PC-9 (cell line): Measurements from ENCODE around the gene RAD17.

Experiments
- EZH2 ChIP-seq: fragments of 200-600 bp; sonication (generic); IDR thresholded peaks from 2 replicates; pipeline ENCODE4 v1.8.0; 2017; ENCODE audit warnings: antibody characterized with exemption, low read depth
- TF ChIP-seq, protein P1 (sequence below): fragments of 200-600 bp; sonication (generic); conservative IDR thresholded peaks from 2 replicates; pipeline ENCODE4 v1.6.1; 2017; ENCODE audit warnings: mixed run types, antibody characterized with exemption, mild to moderate bottlenecking, moderate library complexity

DNA sequence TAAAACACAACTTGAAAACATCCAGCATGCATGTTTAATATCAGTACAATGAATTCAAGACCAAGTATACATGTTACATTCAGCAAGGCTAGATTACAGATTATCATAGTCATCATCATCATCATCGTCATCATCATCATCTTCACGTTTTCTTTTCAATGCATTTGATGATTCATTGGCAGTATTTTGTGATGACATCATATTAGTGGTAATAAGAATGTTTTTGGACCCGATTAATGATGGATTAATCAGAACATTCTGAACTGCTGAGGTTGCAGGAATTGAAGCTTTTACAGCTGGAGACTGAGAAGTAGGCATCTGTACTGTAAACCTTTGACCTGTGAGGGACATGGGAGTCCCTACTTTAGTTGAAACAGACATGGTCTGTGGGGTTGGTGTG is 4.8 kb upstream of the RAD17 start:
- TF ChIP-seq, protein P1, sequence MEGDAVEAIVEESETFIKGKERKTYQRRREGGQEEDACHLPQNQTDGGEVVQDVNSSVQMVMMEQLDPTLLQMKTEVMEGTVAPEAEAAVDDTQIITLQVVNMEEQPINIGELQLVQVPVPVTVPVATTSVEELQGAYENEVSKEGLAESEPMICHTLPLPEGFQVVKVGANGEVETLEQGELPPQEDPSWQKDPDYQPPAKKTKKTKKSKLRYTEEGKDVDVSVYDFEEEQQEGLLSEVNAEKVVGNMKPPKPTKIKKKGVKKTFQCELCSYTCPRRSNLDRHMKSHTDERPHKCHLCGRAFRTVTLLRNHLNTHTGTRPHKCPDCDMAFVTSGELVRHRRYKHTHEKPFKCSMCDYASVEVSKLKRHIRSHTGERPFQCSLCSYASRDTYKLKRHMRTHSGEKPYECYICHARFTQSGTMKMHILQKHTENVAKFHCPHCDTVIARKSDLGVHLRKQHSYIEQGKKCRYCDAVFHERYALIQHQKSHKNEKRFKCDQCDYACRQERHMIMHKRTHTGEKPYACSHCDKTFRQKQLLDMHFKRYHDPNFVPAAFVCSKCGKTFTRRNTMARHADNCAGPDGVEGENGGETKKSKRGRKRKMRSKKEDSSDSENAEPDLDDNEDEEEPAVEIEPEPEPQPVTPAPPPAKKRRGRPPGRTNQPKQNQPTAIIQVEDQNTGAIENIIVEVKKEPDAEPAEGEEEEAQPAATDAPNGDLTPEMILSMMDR = no peak
- no peak for TF ChIP-seq EZH2
